Chondrocyte (in vitro differentiated cells): ENCODE data around the gene SLC7A10. TPM values are rescaled to one million over a fixed set of nuclear protein-coding genes. Genes with fewer than 3 reads are reported as not detected.

Experiments
- DNase-seq: peaks from one replicate; pipeline ENCODE4 v3.0.0; 2021; ENCODE audit warnings: mixed read lengths, low spot score
- H3K27ac Mint-ChIP-seq: one replicate; pipeline ENCODE4 v1.8.0; 2021; ENCODE audit warnings: mild to moderate bottlenecking, moderate library complexity, mixed read lengths; ENCODE audit not compliant: unreplicated experiment
- H3K27me3 Mint-ChIP-seq: 2 replicates; pipeline ENCODE4 v1.8.0; 2021; ENCODE audit warnings: low read depth, mixed read lengths
- H3K36me3 Mint-ChIP-seq: 2 replicates; pipeline ENCODE4 v1.8.0; 2021; ENCODE audit warnings: low read depth, mixed read lengths
- H3K4me1 Mint-ChIP-seq: 2 replicates; pipeline ENCODE4 v1.8.0; 2021; ENCODE audit warnings: low read depth, mild to moderate bottlenecking, mixed read lengths
- H3K4me3 Mint-ChIP-seq: one replicate; pipeline ENCODE4 v1.8.0; 2021; ENCODE audit warnings: mild to moderate bottlenecking, moderate library complexity, mixed read lengths; ENCODE audit not compliant: unreplicated experiment
- H3K9me3 Mint-ChIP-seq: 2 replicates; pipeline ENCODE4 v1.8.0; 2021; ENCODE audit warnings: low read depth, mixed read lengths
- total RNA-seq: library from RNA; stranded (reverse); gene quantifications from 3 replicates; pipeline ENCODE4 v1.2.1, GENCODE V29; 2021
- TF ChIP-seq, protein P1 (sequence below): fragments of 200-600 bp; sonication (generic); IDR thresholded peaks from 2 replicates; pipeline ENCODE4 v1.5.0; 2021; ENCODE audit warnings: antibody characterized with exemption, mild to moderate bottlenecking, moderate library complexity

Gene SLC7A10
- total RNA-seq, 1 donor from 2014 or later, result not detected

GRCh38 chr19:33249740-33250366, 24.2 kb upstream of the SLC7A10 start:
- H3K9me3 Mint-ChIP-seq, result no peaks in the 10 kb centered on the region
- no peaks in the 10 kb centered on the region for H3K4me1 Mint-ChIP-seq
- H3K4me3 Mint-ChIP-seq, result no peak overlapping the region
- H3K27me3 Mint-ChIP-seq, result peaks cover under 1% of the 10 kb centered on the region
- H3K27ac Mint-ChIP-seq, result no peak overlapping the region
- no peak for DNase-seq
- TF ChIP-seq, protein P1, sequence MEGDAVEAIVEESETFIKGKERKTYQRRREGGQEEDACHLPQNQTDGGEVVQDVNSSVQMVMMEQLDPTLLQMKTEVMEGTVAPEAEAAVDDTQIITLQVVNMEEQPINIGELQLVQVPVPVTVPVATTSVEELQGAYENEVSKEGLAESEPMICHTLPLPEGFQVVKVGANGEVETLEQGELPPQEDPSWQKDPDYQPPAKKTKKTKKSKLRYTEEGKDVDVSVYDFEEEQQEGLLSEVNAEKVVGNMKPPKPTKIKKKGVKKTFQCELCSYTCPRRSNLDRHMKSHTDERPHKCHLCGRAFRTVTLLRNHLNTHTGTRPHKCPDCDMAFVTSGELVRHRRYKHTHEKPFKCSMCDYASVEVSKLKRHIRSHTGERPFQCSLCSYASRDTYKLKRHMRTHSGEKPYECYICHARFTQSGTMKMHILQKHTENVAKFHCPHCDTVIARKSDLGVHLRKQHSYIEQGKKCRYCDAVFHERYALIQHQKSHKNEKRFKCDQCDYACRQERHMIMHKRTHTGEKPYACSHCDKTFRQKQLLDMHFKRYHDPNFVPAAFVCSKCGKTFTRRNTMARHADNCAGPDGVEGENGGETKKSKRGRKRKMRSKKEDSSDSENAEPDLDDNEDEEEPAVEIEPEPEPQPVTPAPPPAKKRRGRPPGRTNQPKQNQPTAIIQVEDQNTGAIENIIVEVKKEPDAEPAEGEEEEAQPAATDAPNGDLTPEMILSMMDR, result no peak
- no peaks in the 10 kb centered on the region for H3K36me3 Mint-ChIP-seq

DNA sequence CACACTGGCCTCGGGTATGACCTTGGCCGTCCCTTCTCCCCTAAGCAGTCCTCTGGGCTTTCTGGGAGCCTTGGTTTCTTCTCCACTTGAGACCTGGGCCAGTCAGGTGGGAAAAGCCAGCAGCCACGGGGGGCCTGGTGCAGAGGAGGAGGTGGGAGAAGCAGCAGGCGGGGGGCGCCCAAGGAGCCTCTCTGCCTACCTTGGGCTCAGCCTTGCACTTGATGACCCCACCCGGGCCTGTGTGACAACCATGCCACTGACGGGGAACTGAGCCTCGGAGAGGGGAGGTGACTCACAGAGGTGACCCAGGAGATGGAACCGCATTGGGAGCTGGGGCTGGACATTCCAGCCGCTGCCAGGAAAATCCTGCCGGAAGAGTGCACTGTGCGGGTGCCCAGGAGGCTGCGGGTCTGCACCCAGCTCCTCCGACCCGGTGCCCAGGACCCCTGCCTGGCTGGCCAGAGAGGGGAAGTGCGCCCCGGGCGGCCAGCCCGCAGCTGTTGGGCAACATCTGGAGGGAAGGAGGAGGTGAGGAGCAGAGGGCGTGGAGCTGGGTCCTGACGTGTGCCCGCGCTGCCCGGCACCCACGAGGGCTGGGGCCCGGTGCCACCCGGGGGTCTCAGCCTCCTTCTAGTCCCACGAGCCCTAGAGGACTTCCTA, 23.4 kb upstream of the SLC7A10 start:
- H3K36me3 Mint-ChIP-seq, result no peaks in the 10 kb centered on the region
- peaks cover 2% of the 10 kb centered on the region for H3K27me3 Mint-ChIP-seq
- H3K4me3 Mint-ChIP-seq, result no peak overlapping the region
- no peaks in the 10 kb centered on the region for H3K4me1 Mint-ChIP-seq
- no peak overlapping the region for H3K27ac Mint-ChIP-seq
- TF ChIP-seq, protein P1, result no peak
- peak; percentile 82 for DNase-seq
- no peaks in the 10 kb centered on the region for H3K9me3 Mint-ChIP-seq

- Mint-ChIP-seq H3K27me3 (peaks cover 6% of the 10 kb centered on the region), H3K36me3 (no peaks in the 10 kb centered on the region), H3K4me1 (no peaks in the 10 kb centered on the region), H3K9me3 (no peaks in the 10 kb centered on the region), H3K27ac (no peak overlapping the region), H3K4me3 (no peak overlapping the region)
- DNase-seq, result peak; percentile 68
- TF ChIP-seq, protein P1, result no peak
Observed at GRCh38 chr19:33248553-33248953, 22.9 kb upstream of the SLC7A10 start.

DNA sequence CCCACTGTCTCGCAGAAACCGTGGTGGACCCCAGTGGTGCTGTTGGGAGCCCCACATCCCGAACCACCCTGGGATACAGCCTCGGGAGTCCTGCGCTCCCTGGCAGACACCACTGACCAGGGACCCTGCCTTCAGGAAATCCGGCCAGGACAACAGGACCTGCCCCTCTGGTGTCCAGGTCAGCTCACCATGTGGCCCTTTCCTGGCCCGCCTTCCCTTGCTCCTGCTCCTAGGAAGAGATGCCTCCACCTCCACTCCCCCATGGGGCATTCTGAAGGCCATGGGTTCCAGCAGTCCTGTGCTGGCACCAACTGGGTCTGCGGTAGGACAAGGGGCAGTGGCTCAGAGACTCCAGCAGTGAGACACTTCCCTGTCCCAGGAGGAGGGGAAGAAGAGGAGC, 22.5 kb upstream of the SLC7A10 start:
- no peak overlapping the region for H3K4me3 Mint-ChIP-seq
- H3K9me3 Mint-ChIP-seq, result no peaks in the 10 kb centered on the region
- no peaks in the 10 kb centered on the region for H3K4me1 Mint-ChIP-seq
- DNase-seq, result peak; percentile 87
- no peak overlapping the region for H3K27ac Mint-ChIP-seq
- TF ChIP-seq, protein P1, result no peak
- no peaks in the 10 kb centered on the region for H3K36me3 Mint-ChIP-seq
- peaks cover 7% of the 10 kb centered on the region for H3K27me3 Mint-ChIP-seq

DNA sequence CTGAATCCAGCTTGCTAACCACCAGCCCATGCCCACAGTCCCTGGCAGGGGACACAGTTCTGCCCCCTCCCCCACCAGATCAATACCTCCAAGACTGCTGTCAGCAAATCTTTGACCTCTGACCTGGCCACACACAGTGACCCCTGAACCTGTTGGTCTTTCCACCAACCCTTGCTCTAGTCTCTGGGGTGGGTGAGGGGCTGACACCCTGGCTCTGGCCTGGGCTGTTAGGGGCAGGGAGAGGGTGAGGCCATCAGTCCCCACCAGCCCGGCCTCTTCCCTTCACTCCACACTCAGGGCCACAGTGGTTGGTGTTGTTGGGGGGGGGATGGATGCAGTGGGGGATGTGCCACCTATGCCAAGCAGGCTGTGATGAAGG, 21.8 kb upstream of the SLC7A10 start:
- Mint-ChIP-seq H3K4me3 (no peak overlapping the region), H3K27me3 (peaks cover 12% of the 10 kb centered on the region), H3K9me3 (no peaks in the 10 kb centered on the region), H3K27ac (no peak overlapping the region), H3K36me3 (no peaks in the 10 kb centered on the region), H3K4me1 (no peaks in the 10 kb centered on the region)
- peak; percentile 75 for DNase-seq
- TF ChIP-seq, protein P1, result no peak
